ENCODE measurements around the gene CHSY1. TPM values are rescaled to one million over a fixed set of nuclear protein-coding genes. Genes with fewer than 3 reads are reported as not detected.

CHSY1 gene
- total RNA-seq, 2 experiments from 2014 or later = 35.5 to 37.0 TPM

GRCh38 chr15:101142711-101143110 is 109.1 kb downstream of the CHSY1 start:
- Mint-ChIP-seq H3K27me3 (no peaks in the 10 kb centered on the region), H3K4me1 (peaks cover 1% of the 10 kb centered on the region), H3K4me3 (no peak overlapping the region), H3K27ac (no peak overlapping the region), H3K9me3 (no peaks in the 10 kb centered on the region), H3K36me3 (no peaks in the 10 kb centered on the region)
- DNase-seq = no peak

- no peak overlapping the region for H3K27ac Mint-ChIP-seq
- no peak for DNase-seq
- no peaks in the 10 kb centered on the region for H3K27me3 Mint-ChIP-seq
- H3K36me3 Mint-ChIP-seq = no peaks in the 10 kb centered on the region
- no peaks in the 10 kb centered on the region for H3K9me3 Mint-ChIP-seq
- H3K4me1 Mint-ChIP-seq = peaks cover 8% of the 10 kb centered on the region
- H3K4me3 Mint-ChIP-seq = no peak overlapping the region
Measured at GRCh38 chr15:101141926-101142527, 109.8 kb downstream of the CHSY1 start.

GRCh38 chr15:101140697-101141065 is 111.2 kb downstream of the CHSY1 start:
- H3K36me3 Mint-ChIP-seq = no peaks in the 10 kb centered on the region
- peaks cover 19% of the 10 kb centered on the region for H3K4me1 Mint-ChIP-seq
- H3K9me3 Mint-ChIP-seq = no peaks in the 10 kb centered on the region
- peaks cover 4% of the 10 kb centered on the region for H3K27me3 Mint-ChIP-seq
- no peak overlapping the region for H3K27ac Mint-ChIP-seq
- no peak overlapping the region for H3K4me3 Mint-ChIP-seq
- no peak for DNase-seq

- Mint-ChIP-seq H3K9me3 (no peaks in the 10 kb centered on the region), H3K4me1 (peaks cover 23% of the 10 kb centered on the region), H3K36me3 (no peaks in the 10 kb centered on the region), H3K27ac (no peak overlapping the region), H3K4me3 (no peak overlapping the region), H3K27me3 (peaks cover 4% of the 10 kb centered on the region)
- DNase-seq = no peak
Measured at GRCh38 chr15:101139986-101140696, 111.7 kb downstream of the CHSY1 start.

- peaks cover 4% of the 10 kb centered on the region for H3K27me3 Mint-ChIP-seq
- H3K9me3 Mint-ChIP-seq = no peaks in the 10 kb centered on the region
- no peaks in the 10 kb centered on the region for H3K36me3 Mint-ChIP-seq
- H3K4me3 Mint-ChIP-seq = no peak overlapping the region
- H3K27ac Mint-ChIP-seq = no peak overlapping the region
- H3K4me1 Mint-ChIP-seq = peaks cover 23% of the 10 kb centered on the region
- no peak for DNase-seq
Measured at GRCh38 chr15:101138913-101139880, 112.7 kb downstream of the CHSY1 start.

GRCh38 chr15:101138086-101138660 is 113.7 kb downstream of the CHSY1 start:
- no peaks in the 10 kb centered on the region for H3K36me3 Mint-ChIP-seq
- no peak overlapping the region for H3K27ac Mint-ChIP-seq

GRCh38 chr15:101137312-101137940 is 114.4 kb downstream of the CHSY1 start:
- Mint-ChIP-seq H3K27me3 (peaks cover 4% of the 10 kb centered on the region), H3K4me3 (no peak overlapping the region), H3K9me3 (no peaks in the 10 kb centered on the region), H3K4me1 (peaks cover 23% of the 10 kb centered on the region), H3K36me3 (no peaks in the 10 kb centered on the region), H3K27ac (no peak overlapping the region)
- DNase-seq = peak; percentile 16

More at GRCh38 chr15:101138086-101138660, 113.7 kb downstream of the CHSY1 start:
- no peaks in the 10 kb centered on the region for H3K9me3 Mint-ChIP-seq
- H3K4me1 Mint-ChIP-seq = peaks cover 23% of the 10 kb centered on the region
- H3K4me3 Mint-ChIP-seq = no peak overlapping the region
- no peak for DNase-seq
- peaks cover 4% of the 10 kb centered on the region for H3K27me3 Mint-ChIP-seq

- DNase-seq = no peak
- no peaks in the 10 kb centered on the region for H3K36me3 Mint-ChIP-seq
- no peak overlapping the region for H3K27ac Mint-ChIP-seq
- H3K27me3 Mint-ChIP-seq = peaks cover 4% of the 10 kb centered on the region
- H3K4me3 Mint-ChIP-seq = no peak overlapping the region
- peaks cover 23% of the 10 kb centered on the region for H3K4me1 Mint-ChIP-seq
- no peaks in the 10 kb centered on the region for H3K9me3 Mint-ChIP-seq
Measured at GRCh38 chr15:101136381-101137268, 115.2 kb downstream of the CHSY1 start.

GRCh38 chr15:101135532-101136166 is 116.2 kb downstream of the CHSY1 start:
- H3K36me3 Mint-ChIP-seq = no peaks in the 10 kb centered on the region
- H3K9me3 Mint-ChIP-seq = peaks cover 1% of the 10 kb centered on the region
- DNase-seq = peak; percentile 35
- peaks cover 4% of the 10 kb centered on the region for H3K27me3 Mint-ChIP-seq
- no peak overlapping the region for H3K27ac Mint-ChIP-seq
- H3K4me3 Mint-ChIP-seq = no peak overlapping the region
- H3K4me1 Mint-ChIP-seq = peaks cover 26% of the 10 kb centered on the region

- Mint-ChIP-seq H3K4me1 (peaks cover 26% of the 10 kb centered on the region), H3K9me3 (peaks cover 5% of the 10 kb centered on the region), H3K27ac (no peak overlapping the region), H3K36me3 (peaks cover 3% of the 10 kb centered on the region), H3K27me3 (peaks cover 4% of the 10 kb centered on the region), H3K4me3 (no peak overlapping the region)
- no peak for DNase-seq
Measured at GRCh38 chr15:101134780-101135179, 117.1 kb downstream of the CHSY1 start.

GRCh38 chr15:101133751-101134261 is 118.0 kb downstream of the CHSY1 start:
- Mint-ChIP-seq H3K9me3 (peaks cover 7% of the 10 kb centered on the region), H3K4me3 (no peak overlapping the region), H3K27me3 (peaks cover 4% of the 10 kb centered on the region), H3K36me3 (peaks cover 3% of the 10 kb centered on the region), H3K27ac (no peak overlapping the region), H3K4me1 (peaks cover 28% of the 10 kb centered on the region)
- no peak for DNase-seq

GRCh38 chr15:101133181-101133460 is 118.7 kb downstream of the CHSY1 start:
- H3K4me3 Mint-ChIP-seq = no peak overlapping the region
- peaks cover 13% of the 10 kb centered on the region for H3K9me3 Mint-ChIP-seq
- no peak overlapping the region for H3K27ac Mint-ChIP-seq
- peaks cover 9% of the 10 kb centered on the region for H3K36me3 Mint-ChIP-seq
- H3K27me3 Mint-ChIP-seq = peaks cover 4% of the 10 kb centered on the region
- DNase-seq = no peak
- H3K4me1 Mint-ChIP-seq = peaks cover 33% of the 10 kb centered on the region

- no peak overlapping the region for H3K27ac Mint-ChIP-seq
- H3K4me3 Mint-ChIP-seq = no peak overlapping the region
- H3K9me3 Mint-ChIP-seq = peaks cover 19% of the 10 kb centered on the region
- DNase-seq = no peak
- H3K36me3 Mint-ChIP-seq = peaks cover 14% of the 10 kb centered on the region
- peaks cover 4% of the 10 kb centered on the region for H3K27me3 Mint-ChIP-seq
- peaks cover 36% of the 10 kb centered on the region for H3K4me1 Mint-ChIP-seq
Measured at GRCh38 chr15:101132390-101133180, 119.3 kb downstream of the CHSY1 start.

All from activated naive CD8-positive, alpha-beta T cell treated with anti-CD3 and anti-CD28 coated beads for 36 hours (primary cell).